Measurements from ENCODE around the gene PCLO. TPM values are rescaled to one million over a fixed set of nuclear protein-coding genes. Genes with fewer than 3 reads are reported as not detected.

Gene PCLO
- total and polyA plus RNA-seq, 9 of the 15 experiments (the other 6 are each of a cell fraction or from before 2014, with no cell fraction given) = under 0.01 to 0.01 TPM; not detected in 7

GRCh38 chr7:82745117-82745516, 417.6 kb downstream of the PCLO start (continued):
- TF ChIP-seq PML (IDR thresholded peaks at IDR 0.05; ENCODE audit: low read length) (no peak), SMARCA4 (IDR thresholded peaks at IDR 0.05) (no peak), CC2D1A (IDR thresholded peaks at IDR 0.05) (no peak), DIDO1 (tag; IDR thresholded peaks at IDR 0.05; ENCODE audit: low read depth) (no peak), MAFF (IDR thresholded peaks at IDR 0.05; ENCODE audit: low read length) (no peak), NFE2L1 (tag; IDR thresholded peaks at IDR 0.05; ENCODE audit: borderline replicate concordance, low read depth) (no peak), CHD7 (IDR thresholded peaks at IDR 0.05; ENCODE audit: low read depth, low read length) (no peak), E2F6 (IDR thresholded peaks at IDR 0.05; ENCODE audit: borderline replicate concordance in 1 of 2, extremely low read depth in 1 of 2, insufficient read depth in 1 of 2, insufficient read length in 1 of 2, low read depth in 1 of 2, low read length in 1 of 2, poor library complexity in 1 of 2, severe bottlenecking in 1 of 2) (no peak), SAFB2 (IDR thresholded peaks at IDR 0.05; ENCODE audit: borderline replicate concordance, low read depth, low read length, severe bottlenecking) (no peak), HDAC8 (tag; IDR thresholded peaks at IDR 0.05) (no peak)
